ENCODE results near the gene DOP1B.
"Not testable (repeated sequence)": the region's sequence is repeated elsewhere in the genome, so short reads cannot be mapped to it uniquely, and the experiment has no call there.

DOP1B gene

GRCh38 chr21:36156815-36157670, at the start of gene DOP1B:
TSS of gene DOP1B (plus strand) at chr21:36156824. CDS start at chr21:36164734, 7,910 bp downstream.
- peak; percentile 44 for DNase-seq

GRCh38 chr21:36109868-36110267, 46.8 kb upstream of the DOP1B start:
- no peak for DNase-seq

GRCh38 chr21:36111238-36111637, 45.4 kb upstream of the DOP1B start:
- no peak for DNase-seq

GRCh38 chr21:36113647-36114428, 42.8 kb upstream of the DOP1B start:
- peak; percentile 79 for DNase-seq

GRCh38 chr21:36115138-36115730, 41.4 kb upstream of the DOP1B start:
- DNase-seq, result no peak

- DNase-seq, result no peak
Observed at GRCh38 chr21:36117286-36117741, 39.3 kb upstream of the DOP1B start.

- DNase-seq, result no peak
Observed at GRCh38 chr21:36120304-36120888, 36.2 kb upstream of the DOP1B start.

GRCh38 chr21:36122977-36123376, 33.6 kb upstream of the DOP1B start:
- no peak for DNase-seq

GRCh38 chr21:36124395-36124794, 32.2 kb upstream of the DOP1B start:
- DNase-seq, result no peak

GRCh38 chr21:36125512-36126207, 31.0 kb upstream of the DOP1B start:
- DNase-seq, result peak; percentile 56

- no peak for DNase-seq
Observed at GRCh38 chr21:36126208-36126565, 30.4 kb upstream of the DOP1B start.

- no peak for DNase-seq
Observed at GRCh38 chr21:36126621-36127110, 30.0 kb upstream of the DOP1B start.

- no peak for DNase-seq
Observed at GRCh38 chr21:36127250-36127904, 29.2 kb upstream of the DOP1B start.

- no peak for DNase-seq
Observed at GRCh38 chr21:36127977-36128376, 28.6 kb upstream of the DOP1B start.

- DNase-seq, result no peak
Observed at GRCh38 chr21:36129219-36129618, 27.4 kb upstream of the DOP1B start.

- DNase-seq, result not testable (repeated sequence)
Observed at GRCh38 chr21:36130414-36130762, 26.2 kb upstream of the DOP1B start.

- DNase-seq, result not testable (repeated sequence)
Observed at GRCh38 chr21:36130839-36131238, 25.8 kb upstream of the DOP1B start.

- DNase-seq, result no peak
Observed at GRCh38 chr21:36132696-36133095, 23.9 kb upstream of the DOP1B start.

GRCh38 chr21:36134803-36135390, 21.7 kb upstream of the DOP1B start, which contains the start of gene CBR3:
TSS of gene CBR3 (plus strand) at chr21:36135079. CDS start at chr21:36135193, 114 bp downstream.
- no peak for DNase-seq

- peak; percentile 50 for DNase-seq
Observed at GRCh38 chr21:36135391-36136102, 21.1 kb upstream of the DOP1B start.

- not testable (repeated sequence) for DNase-seq
Observed at GRCh38 chr21:36139791-36140190, 16.8 kb upstream of the DOP1B start.
